ENCODE measurements around the gene PLD1.

PLD1 gene

DNA sequence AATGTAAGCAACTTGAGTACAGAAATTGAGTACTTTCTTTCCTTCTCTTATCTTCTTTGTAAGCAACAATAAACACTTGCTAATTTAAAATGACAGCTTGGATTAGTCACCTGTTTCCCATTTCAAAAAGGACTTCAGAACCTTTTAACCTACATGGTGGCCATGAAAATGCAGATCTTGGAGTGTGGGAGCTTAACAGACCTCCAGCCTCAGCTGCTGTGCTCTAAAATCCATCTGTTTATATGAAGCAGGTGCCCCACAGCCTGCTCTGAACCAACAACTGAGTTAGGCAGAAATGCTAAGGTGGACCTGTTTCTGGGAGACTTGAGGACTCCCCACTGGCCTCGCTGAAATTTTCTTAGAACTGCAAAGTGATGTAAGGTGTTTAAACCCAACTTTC is 259.0 kb downstream of the PLD1 start:
- no peak for DNase-seq

Data from NCI-H524 treated with DMSO at 0.1 percent for 48 hours (cell line).